Measurements from ENCODE around the gene MAPKAPK2. TPM values are rescaled to one million over a fixed set of nuclear protein-coding genes. Genes with fewer than 3 reads are reported as not detected.

The MAPKAPK2 gene
- total RNA-seq, 1 experiment from 2014 or later: 98.5 TPM

DNA sequence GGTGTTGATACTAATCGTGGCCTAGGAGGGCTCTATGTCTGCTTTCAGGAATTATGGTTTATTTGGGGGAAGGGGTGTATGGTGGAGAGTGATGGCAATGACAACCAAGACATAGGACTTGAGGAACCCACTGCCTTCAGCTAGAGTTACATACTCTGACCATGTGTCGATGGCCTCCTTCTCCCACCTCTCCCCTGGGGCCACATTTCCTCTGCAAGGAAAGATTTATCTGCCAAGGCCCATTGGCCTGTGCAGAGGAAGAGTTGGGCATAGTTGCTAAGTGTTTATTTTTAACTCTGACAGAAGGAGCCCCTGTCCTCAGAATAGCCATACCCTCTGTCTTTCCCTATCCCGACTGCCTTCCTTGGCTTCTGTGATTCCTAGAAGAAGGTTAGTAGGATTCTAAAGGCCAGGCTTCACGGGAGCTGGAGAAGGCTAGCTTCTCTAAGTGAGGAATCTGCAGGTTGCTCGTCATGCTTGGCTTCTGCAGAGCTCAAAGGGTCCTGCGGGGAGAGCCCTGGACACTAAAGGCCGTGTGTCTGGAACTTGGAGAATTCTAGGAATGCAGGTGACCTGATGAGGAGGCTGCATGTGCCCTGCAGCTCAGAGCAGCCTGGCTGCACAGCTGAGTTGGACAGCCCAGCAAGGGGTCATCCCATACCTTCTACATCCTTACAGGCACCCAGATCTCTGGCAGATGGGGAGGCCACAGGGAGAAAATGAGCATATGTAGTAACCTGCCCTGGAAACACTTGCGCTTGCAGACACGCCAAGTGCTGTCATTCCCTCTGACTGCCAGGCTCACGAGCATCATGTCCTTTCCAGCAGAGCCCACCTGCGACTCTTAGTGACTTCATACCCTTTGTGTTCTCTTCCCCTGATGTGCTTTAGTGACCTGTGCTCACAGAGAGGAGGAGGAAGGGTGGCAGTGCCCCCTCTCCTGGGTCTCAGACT, 9.7 kb downstream of the MAPKAPK2 start:
- H3F3A ChIP-seq (ENCODE audit: low read length, unreplicated experiment): no peaks in the 10 kb centered on the region
- H3K36me3 ChIP-seq (ENCODE audit: low read depth, low read length): peaks cover 10% of the 10 kb centered on the region; the same call in 1 of the 2 replicates
- H3K27me3 ChIP-seq (ENCODE audit: low read length): no peaks in the 10 kb centered on the region
- no peak overlapping the region for H2AFZ ChIP-seq (ENCODE audit: low read length)
- TF ChIP-seq EZH2phosphoT487 (IDR thresholded peaks at IDR 0.05; ENCODE audit: borderline replicate concordance, low read length) (no peak), CTCF (conservative IDR thresholded peaks at IDR 0.05; ENCODE audit: low read depth, low read length) (no peak), EZH2 (IDR thresholded peaks at IDR 0.05; ENCODE audit: low read length, unreplicated experiment) (no peak)
- intact Hi-C loops (cut with micrococcal nuclease): no loop called here
- H3K9me2 ChIP-seq (replicated peaks; ENCODE audit: low read length): no peaks in the 10 kb centered on the region
- H3K4me2 ChIP-seq (ENCODE audit: low read length): no peak overlapping the region
- no TSS peak for BruUV-seq (replicated peaks)
- H3K27ac ChIP-seq (ENCODE audit: low read length): no peak overlapping the region
- no peaks in the 10 kb centered on the region for H3K4me1 ChIP-seq (ENCODE audit: insufficient read depth, low read length)
- H3K79me2 ChIP-seq (ENCODE audit: low read length): peaks cover 99% of the 10 kb centered on the region
- H4K20me1 ChIP-seq (ENCODE audit: low read length): peaks cover 94% of the 10 kb centered on the region
- DNase-seq (no peak), ATAC-seq (no peak)
- CTCF ChIA-PET: no interaction called here
- H3K9ac ChIP-seq (ENCODE audit: low read length): no peak overlapping the region
- POLR2A ChIA-PET (ENCODE audit: unreplicated experiment): no interaction called here
- H3K4me3 ChIP-seq (ENCODE audit: low read length): no peak overlapping the region
- no peaks in the 10 kb centered on the region for H3K9me3 ChIP-seq (ENCODE audit: low read length)

DNA sequence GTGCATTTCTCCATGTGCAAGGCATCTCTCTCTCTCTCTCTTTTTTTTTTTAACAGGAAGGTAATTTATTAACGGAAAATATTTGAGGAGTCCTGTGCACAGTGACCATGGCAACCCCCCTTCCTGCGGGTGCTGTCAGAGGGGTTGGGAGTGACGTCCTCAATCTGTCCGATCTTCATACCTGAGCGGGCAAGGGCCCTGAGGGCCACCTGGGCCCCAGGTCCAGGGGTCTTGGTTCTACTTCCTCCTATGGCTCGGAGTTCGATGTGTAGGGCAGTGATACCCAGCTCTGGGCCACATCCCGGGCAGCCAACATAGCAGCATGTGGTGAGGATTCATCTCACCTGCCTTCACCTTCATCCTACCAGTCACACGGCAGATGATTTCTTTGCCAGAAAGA, 11.0 kb downstream of the MAPKAPK2 start:
- H3K4me2 ChIP-seq (ENCODE audit: low read length): no peak overlapping the region
- no peaks in the 10 kb centered on the region for H3K27me3 ChIP-seq (ENCODE audit: low read length)
- peaks cover 88% of the 10 kb centered on the region for H4K20me1 ChIP-seq (ENCODE audit: low read length)
- DNase-seq: no peak
- ChIA-PET CTCF (no interaction called here), POLR2A (ENCODE audit: unreplicated experiment) (no interaction called here)
- no peaks in the 10 kb centered on the region for H3F3A ChIP-seq (ENCODE audit: low read length, unreplicated experiment)
- TF ChIP-seq CTCF (conservative IDR thresholded peaks at IDR 0.05; ENCODE audit: low read depth, low read length) (no peak), EZH2phosphoT487 (IDR thresholded peaks at IDR 0.05; ENCODE audit: borderline replicate concordance, low read length) (no peak), EZH2 (IDR thresholded peaks at IDR 0.05; ENCODE audit: low read length, unreplicated experiment) (no peak)
- no peaks in the 10 kb centered on the region for H3K9me2 ChIP-seq (replicated peaks; ENCODE audit: low read length)
- H2AFZ ChIP-seq (ENCODE audit: low read length): no peak overlapping the region
- intact Hi-C loops (cut with micrococcal nuclease): no loop called here
- peaks cover 10% of the 10 kb centered on the region; the same call in 1 of the 2 replicates for H3K36me3 ChIP-seq (ENCODE audit: low read depth, low read length)
- peaks cover 99% of the 10 kb centered on the region for H3K79me2 ChIP-seq (ENCODE audit: low read length)
- no peak overlapping the region for H3K4me3 ChIP-seq (ENCODE audit: low read length)
- H3K9ac ChIP-seq (ENCODE audit: low read length): no peak overlapping the region
- no TSS peak for BruUV-seq (replicated peaks)
- H3K27ac ChIP-seq (ENCODE audit: low read length): no peak overlapping the region
- no peak for ATAC-seq
- H3K4me1 ChIP-seq (ENCODE audit: insufficient read depth, low read length): no peaks in the 10 kb centered on the region
- no peaks in the 10 kb centered on the region for H3K9me3 ChIP-seq (ENCODE audit: low read length)
